ENCODE measurements around the gene LRP3.
"Not testable (repeated sequence)": the region's sequence is repeated elsewhere in the genome, so short reads cannot be mapped to it uniquely, and the experiment has no call there.

LRP3 gene

GRCh38 chr19:33161201-33161600 is 32.9 kb upstream of the LRP3 start:
- no peaks in the 10 kb centered on the region for H3K36me3 ChIP-seq (ENCODE audit: control insufficient read depth, insufficient read depth, low read length)
- H3K27me3 ChIP-seq (ENCODE audit: control insufficient read depth, insufficient read depth, low read length), result no peaks in the 10 kb centered on the region
- no peaks in the 10 kb centered on the region for H3K4me1 ChIP-seq (ENCODE audit: control insufficient read depth, insufficient read depth, low read length)
- H3K9ac ChIP-seq (ENCODE audit: low read length), result no peak overlapping the region
- H3K4me3 ChIP-seq (ENCODE audit: low read length), result no peak overlapping the region
- H3K27ac ChIP-seq (ENCODE audit: low read depth, low read length), result no peak overlapping the region

GRCh38 chr19:33163481-33163880 is 30.6 kb upstream of the LRP3 start:
- Histone ChIP-seq H3K4me3 (ENCODE audit: low read length) (no peak overlapping the region), H3K27me3 (ENCODE audit: control insufficient read depth, insufficient read depth, low read length) (no peaks in the 10 kb centered on the region), H3K9ac (ENCODE audit: low read length) (no peak overlapping the region), H3K4me1 (ENCODE audit: control insufficient read depth, insufficient read depth, low read length) (no peaks in the 10 kb centered on the region), H3K27ac (ENCODE audit: low read depth, low read length) (no peak overlapping the region), H3K36me3 (ENCODE audit: control insufficient read depth, insufficient read depth, low read length) (no peaks in the 10 kb centered on the region)

- H3K27me3 ChIP-seq (ENCODE audit: control insufficient read depth, insufficient read depth, low read length), result not testable (repeated sequence)
Measured at GRCh38 chr19:33166037-33166436, 28.1 kb upstream of the LRP3 start.

GRCh38 chr19:33167438-33167837 is 26.7 kb upstream of the LRP3 start:
- Histone ChIP-seq H3K9ac (ENCODE audit: low read length) (no peak overlapping the region), H3K27me3 (ENCODE audit: control insufficient read depth, insufficient read depth, low read length) (no peaks in the 10 kb centered on the region), H3K4me1 (ENCODE audit: control insufficient read depth, insufficient read depth, low read length) (no peaks in the 10 kb centered on the region), H3K27ac (ENCODE audit: low read depth, low read length) (no peak overlapping the region), H3K36me3 (ENCODE audit: control insufficient read depth, insufficient read depth, low read length) (no peaks in the 10 kb centered on the region), H3K4me3 (ENCODE audit: low read length) (no peak overlapping the region)

More at GRCh38 chr19:33166037-33166436, 28.1 kb upstream of the LRP3 start:
- H3K9ac ChIP-seq (ENCODE audit: low read length); H3K4me3 ChIP-seq (ENCODE audit: low read length); H3K36me3 ChIP-seq (ENCODE audit: control insufficient read depth, insufficient read depth, low read length); H3K4me1 ChIP-seq (ENCODE audit: control insufficient read depth, insufficient read depth, low read length); H3K27ac ChIP-seq (ENCODE audit: low read depth, low read length): not testable (repeated sequence)

- H3K27ac ChIP-seq (ENCODE audit: low read depth, low read length), result no peak overlapping the region
- H3K4me1 ChIP-seq (ENCODE audit: control insufficient read depth, insufficient read depth, low read length), result no peaks in the 10 kb centered on the region
- H3K9ac ChIP-seq (ENCODE audit: low read length), result no peak overlapping the region
- no peak overlapping the region for H3K4me3 ChIP-seq (ENCODE audit: low read length)
- H3K36me3 ChIP-seq (ENCODE audit: control insufficient read depth, insufficient read depth, low read length), result no peaks in the 10 kb centered on the region
- no peaks in the 10 kb centered on the region for H3K27me3 ChIP-seq (ENCODE audit: control insufficient read depth, insufficient read depth, low read length)
Measured at GRCh38 chr19:33168528-33168927, 25.6 kb upstream of the LRP3 start.

- no peaks in the 10 kb centered on the region for H3K36me3 ChIP-seq (ENCODE audit: control insufficient read depth, insufficient read depth, low read length)
- peaks cover 5% of the 10 kb centered on the region for H3K4me1 ChIP-seq (ENCODE audit: control insufficient read depth, insufficient read depth, low read length)
- H3K27ac ChIP-seq (ENCODE audit: low read depth, low read length), result no peak overlapping the region
- no peak overlapping the region for H3K9ac ChIP-seq (ENCODE audit: low read length)
- no peak overlapping the region for H3K4me3 ChIP-seq (ENCODE audit: low read length)
- no peaks in the 10 kb centered on the region for H3K27me3 ChIP-seq (ENCODE audit: control insufficient read depth, insufficient read depth, low read length)
Measured at GRCh38 chr19:33171222-33171795, 22.8 kb upstream of the LRP3 start.

GRCh38 chr19:33171916-33172359 is 22.2 kb upstream of the LRP3 start:
- Histone ChIP-seq H3K27ac (ENCODE audit: low read depth, low read length) (no peak overlapping the region), H3K27me3 (ENCODE audit: control insufficient read depth, insufficient read depth, low read length) (no peaks in the 10 kb centered on the region), H3K36me3 (ENCODE audit: control insufficient read depth, insufficient read depth, low read length) (no peaks in the 10 kb centered on the region), H3K4me1 (ENCODE audit: control insufficient read depth, insufficient read depth, low read length) (peaks cover 5% of the 10 kb centered on the region), H3K9ac (ENCODE audit: low read length) (no peak overlapping the region), H3K4me3 (ENCODE audit: low read length) (no peak overlapping the region)

- H3K9ac ChIP-seq (ENCODE audit: low read length), result no peak overlapping the region
- no peak overlapping the region for H3K27ac ChIP-seq (ENCODE audit: low read depth, low read length)
- no peaks in the 10 kb centered on the region for H3K27me3 ChIP-seq (ENCODE audit: control insufficient read depth, insufficient read depth, low read length)
- peaks cover 9% of the 10 kb centered on the region for H3K4me1 ChIP-seq (ENCODE audit: control insufficient read depth, insufficient read depth, low read length)
- no peak overlapping the region for H3K4me3 ChIP-seq (ENCODE audit: low read length)
- no peaks in the 10 kb centered on the region for H3K36me3 ChIP-seq (ENCODE audit: control insufficient read depth, insufficient read depth, low read length)
Measured at GRCh38 chr19:33174186-33174585, 19.9 kb upstream of the LRP3 start.

GRCh38 chr19:33175156-33175782 is 18.9 kb upstream of the LRP3 start:
- peaks cover 9% of the 10 kb centered on the region for H3K4me1 ChIP-seq (ENCODE audit: control insufficient read depth, insufficient read depth, low read length)
- no peaks in the 10 kb centered on the region for H3K36me3 ChIP-seq (ENCODE audit: control insufficient read depth, insufficient read depth, low read length)
- H3K27ac ChIP-seq (ENCODE audit: low read depth, low read length), result no peak overlapping the region
- no peaks in the 10 kb centered on the region for H3K27me3 ChIP-seq (ENCODE audit: control insufficient read depth, insufficient read depth, low read length)
- no peak overlapping the region for H3K4me3 ChIP-seq (ENCODE audit: low read length)
- H3K9ac ChIP-seq (ENCODE audit: low read length), result no peak overlapping the region

- peak overlapping the region; percentile 90 for H3K27ac ChIP-seq (ENCODE audit: low read depth, low read length)
- peak overlapping the region; percentile 85 for H3K4me3 ChIP-seq (ENCODE audit: low read length)
- H3K9ac ChIP-seq (ENCODE audit: low read length), result peak overlapping the region; percentile 63
- H3K27me3 ChIP-seq (ENCODE audit: control insufficient read depth, insufficient read depth, low read length), result no peaks in the 10 kb centered on the region
- no peaks in the 10 kb centered on the region for H3K36me3 ChIP-seq (ENCODE audit: control insufficient read depth, insufficient read depth, low read length)
- H3K4me1 ChIP-seq (ENCODE audit: control insufficient read depth, insufficient read depth, low read length), result peaks cover 9% of the 10 kb centered on the region
Measured at GRCh38 chr19:33175886-33176669, 18.1 kb upstream of the LRP3 start.

- Histone ChIP-seq H3K27me3 (ENCODE audit: control insufficient read depth, insufficient read depth, low read length) (no peaks in the 10 kb centered on the region), H3K36me3 (ENCODE audit: control insufficient read depth, insufficient read depth, low read length) (no peaks in the 10 kb centered on the region), H3K9ac (ENCODE audit: low read length) (peak overlapping the region; percentile 63), H3K4me3 (ENCODE audit: low read length) (peak overlapping the region; percentile 85), H3K27ac (ENCODE audit: low read depth, low read length) (peak overlapping the region; percentile 90), H3K4me1 (ENCODE audit: control insufficient read depth, insufficient read depth, low read length) (peaks cover 9% of the 10 kb centered on the region)
Measured at GRCh38 chr19:33176670-33177416, 17.3 kb upstream of the LRP3 start.

- H3K4me3 ChIP-seq (ENCODE audit: low read length), result peak overlapping the region; percentile 79
- peaks cover 9% of the 10 kb centered on the region for H3K4me1 ChIP-seq (ENCODE audit: control insufficient read depth, insufficient read depth, low read length)
- no peaks in the 10 kb centered on the region for H3K36me3 ChIP-seq (ENCODE audit: control insufficient read depth, insufficient read depth, low read length)
- H3K9ac ChIP-seq (ENCODE audit: low read length), result peak overlapping the region; percentile 32
- H3K27me3 ChIP-seq (ENCODE audit: control insufficient read depth, insufficient read depth, low read length), result no peaks in the 10 kb centered on the region
- H3K27ac ChIP-seq (ENCODE audit: low read depth, low read length), result peak overlapping the region; percentile 90
Measured at GRCh38 chr19:33177417-33177979, 16.6 kb upstream of the LRP3 start.

Measured in rectal smooth muscle tissue (tissue), 1 donor.